ENCODE results near the gene NNMT.

Gene NNMT

DNA sequence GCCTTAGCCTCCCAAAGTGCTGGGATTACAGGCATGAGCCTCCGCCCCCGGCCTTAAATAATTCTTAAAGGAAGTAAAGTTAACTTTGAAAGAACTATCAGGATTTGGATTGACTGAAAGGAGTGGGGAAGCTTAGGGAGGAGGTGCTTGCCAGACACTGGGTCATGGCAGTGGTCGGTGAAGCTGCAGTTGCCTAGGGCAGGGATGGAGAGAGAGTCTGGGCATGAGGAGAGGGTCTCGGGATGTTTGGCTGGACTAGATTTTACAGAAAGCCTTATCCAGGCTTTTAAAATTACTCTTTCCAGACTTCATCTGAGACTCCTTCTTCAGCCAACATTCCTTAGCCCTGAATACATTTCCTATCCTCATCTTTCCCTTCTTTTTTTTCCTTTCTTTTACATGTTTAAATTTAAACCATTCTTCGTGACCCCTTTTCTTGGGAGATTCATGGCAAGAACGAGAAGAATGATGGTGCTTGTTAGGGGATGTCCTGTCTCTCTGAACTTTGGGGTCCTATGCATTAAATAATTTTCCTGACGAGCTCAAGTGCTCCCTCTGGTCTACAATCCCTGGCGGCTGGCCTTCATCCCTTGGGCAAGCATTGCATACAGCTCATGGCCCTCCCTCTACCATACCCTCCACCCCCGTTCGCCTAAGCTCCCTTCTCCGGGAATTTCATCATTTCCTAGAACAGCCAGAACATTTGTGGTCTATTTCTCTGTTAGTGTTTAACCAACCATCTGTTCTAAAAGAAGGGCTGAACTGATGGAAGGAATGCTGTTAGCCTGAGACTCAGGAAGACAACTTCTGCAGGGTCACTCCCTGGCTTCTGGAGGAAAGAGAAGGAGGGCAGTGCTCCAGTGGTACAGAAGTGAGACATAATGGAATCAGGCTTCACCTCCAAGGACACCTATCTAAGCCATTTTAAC, at the start of gene NNMT:
TSS of gene NNMT (plus strand) at position 724 of the 929 bp plus-strand sequence. CDS start at position 882, 158 bp downstream.
- DNase-seq, result no peak

DNA sequence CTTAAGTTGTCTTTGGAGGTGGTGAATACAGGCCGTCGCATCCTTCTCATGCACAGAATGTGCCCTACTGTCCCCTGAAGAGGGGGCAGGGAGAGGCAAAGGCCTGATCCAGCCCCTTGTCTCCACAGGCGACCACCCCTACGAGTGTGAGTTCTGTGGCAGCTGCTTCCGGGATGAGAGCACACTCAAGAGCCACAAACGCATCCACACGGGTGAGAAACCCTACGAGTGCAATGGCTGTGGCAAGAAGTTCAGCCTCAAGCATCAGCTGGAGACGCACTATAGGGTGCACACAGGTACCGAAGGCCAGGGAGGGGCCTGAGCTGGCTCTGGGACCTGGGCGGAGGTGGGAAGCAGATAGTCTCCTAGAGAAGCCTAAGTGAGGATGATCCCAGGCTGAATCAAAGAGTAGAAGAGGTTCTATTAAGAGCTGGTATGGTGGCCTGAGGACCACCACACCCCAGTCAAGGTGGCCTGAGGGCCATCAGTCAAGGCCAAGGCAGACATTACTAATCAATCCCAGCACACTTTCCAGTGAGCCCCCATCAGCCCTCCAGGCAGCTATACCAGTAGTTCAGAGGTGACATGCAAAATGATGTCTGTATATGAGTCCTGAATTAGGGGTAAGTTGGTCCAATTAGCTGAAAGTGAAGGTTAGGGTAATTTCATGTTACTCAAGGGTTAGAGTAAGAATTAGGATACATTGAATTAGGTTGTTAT, 49.0 kb upstream of the NNMT start:
- DNase-seq, result no peak

DNA sequence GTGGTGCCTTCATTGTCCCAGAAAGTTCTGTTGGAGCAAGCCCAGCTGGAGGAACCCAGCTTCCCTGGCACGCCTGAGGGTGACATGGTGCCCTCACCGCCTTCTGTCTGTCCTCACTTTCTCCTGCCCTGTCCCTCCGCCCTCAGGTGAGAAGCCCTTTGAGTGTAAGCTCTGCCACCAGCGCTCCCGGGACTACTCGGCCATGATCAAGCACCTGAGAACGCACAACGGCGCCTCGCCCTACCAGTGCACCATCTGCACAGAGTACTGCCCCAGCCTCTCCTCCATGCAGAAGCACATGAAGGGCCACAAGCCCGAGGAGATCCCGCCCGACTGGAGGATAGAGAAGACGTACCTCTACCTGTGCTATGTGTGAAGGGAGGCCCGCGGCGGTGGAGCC, 46.0 kb upstream of the NNMT start:
- no peak for DNase-seq

DNA sequence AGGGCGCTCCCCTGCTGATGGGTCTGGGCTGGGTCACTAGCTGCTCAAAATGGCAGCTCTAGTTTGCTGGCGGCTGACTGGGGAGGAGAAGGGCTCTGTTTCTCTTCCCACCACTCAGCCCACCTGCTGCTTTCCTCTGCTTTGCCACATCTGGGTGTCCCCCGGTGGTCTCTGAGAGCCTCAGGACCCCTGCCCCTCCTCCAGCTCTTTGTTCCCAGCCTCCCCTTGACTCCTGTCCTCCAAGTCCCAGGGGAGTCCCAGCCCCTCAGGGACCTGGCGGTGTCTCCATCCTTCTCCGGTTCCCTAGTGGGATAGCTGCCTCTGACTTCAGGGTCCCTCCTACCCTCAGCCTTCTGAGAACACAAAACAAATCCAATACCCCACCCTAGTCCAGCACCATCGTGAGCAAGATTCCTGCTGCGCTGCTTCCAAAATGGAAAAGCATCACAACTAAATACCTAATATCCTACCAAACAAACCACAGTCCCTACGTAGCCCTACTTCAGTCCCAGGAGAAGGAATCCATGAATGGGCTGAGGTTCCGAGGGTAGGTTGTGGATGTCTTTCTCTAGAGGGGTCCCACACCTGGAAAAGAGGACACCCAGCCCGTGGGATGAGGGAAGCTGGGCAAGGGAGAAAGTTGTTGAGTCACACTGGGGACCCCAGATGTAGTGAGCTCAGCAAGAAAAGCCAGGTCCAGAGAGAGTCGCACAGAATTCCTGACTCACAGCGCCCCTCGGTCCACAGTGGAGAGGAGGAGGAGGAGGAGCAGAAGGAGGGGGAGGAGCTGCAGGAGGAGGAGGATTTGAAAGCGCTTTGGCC, 45.0 kb upstream of the NNMT start:
- DNase-seq, result no peak

DNA sequence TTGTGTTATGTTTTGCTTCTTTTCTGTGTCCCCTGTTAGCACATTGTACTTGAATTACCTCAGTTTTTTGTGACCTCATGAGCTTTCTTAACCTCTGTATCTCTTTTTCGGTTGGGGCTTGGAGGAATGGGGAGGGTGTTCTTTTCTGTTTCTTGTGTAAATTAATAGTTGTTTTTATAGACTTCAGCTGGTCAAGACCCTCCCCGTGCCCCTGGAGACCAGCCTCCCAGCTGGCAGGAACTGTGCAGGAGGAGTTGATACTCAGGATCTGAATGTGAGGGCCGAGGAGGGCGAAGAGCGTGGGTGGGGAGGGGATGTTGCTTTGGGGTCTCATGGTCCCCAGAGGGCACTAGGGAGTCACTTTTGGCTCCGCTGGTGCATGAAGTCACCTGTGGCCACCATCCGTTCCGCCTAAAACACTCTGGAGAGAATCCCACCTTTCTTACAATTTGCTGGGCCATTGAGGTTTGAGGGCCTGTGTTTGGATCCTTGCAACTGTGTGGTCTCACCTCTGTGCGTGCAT, 44.3 kb upstream of the NNMT start:
- no peak for DNase-seq

DNA sequence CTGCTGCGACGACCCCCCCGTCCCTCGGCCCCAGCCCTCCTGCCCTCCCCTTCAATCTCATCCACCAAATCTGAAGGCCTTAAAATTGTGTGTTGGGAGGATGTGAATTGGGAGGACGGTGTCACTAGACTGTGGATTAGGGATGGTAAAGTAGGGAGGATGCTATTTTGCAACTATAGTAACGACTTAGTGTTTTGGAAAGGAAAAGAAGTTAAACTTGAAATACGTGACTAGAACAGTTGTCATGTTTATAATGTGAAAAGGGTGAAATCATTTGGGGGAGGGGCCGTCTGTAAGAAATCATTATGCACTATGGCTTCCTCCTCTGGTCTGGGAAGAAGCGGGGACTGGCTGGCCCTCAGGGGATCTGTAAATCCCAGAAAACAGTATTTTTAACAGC, 43.4 kb upstream of the NNMT start:
- DNase-seq, result no peak

DNA sequence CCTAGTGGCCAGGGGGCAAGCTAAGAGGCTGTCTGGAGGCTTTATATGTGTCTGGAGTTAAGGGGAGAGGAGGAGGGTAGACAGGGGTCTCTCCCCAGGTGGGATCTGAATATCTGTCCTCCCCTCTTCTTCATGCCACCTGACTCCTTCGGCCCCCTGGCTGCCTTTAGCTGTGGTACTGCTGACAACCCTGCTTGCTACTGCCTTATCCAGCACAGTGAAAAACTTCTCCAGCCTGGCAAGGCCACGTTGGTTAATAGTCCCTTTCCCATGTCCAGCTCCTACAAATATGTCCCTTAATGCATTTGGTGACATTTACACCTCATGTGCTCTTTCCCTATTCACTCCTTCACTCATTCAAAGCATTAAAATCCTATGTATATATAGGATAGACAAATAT, 42.4 kb upstream of the NNMT start:
- DNase-seq, result no peak

DNA sequence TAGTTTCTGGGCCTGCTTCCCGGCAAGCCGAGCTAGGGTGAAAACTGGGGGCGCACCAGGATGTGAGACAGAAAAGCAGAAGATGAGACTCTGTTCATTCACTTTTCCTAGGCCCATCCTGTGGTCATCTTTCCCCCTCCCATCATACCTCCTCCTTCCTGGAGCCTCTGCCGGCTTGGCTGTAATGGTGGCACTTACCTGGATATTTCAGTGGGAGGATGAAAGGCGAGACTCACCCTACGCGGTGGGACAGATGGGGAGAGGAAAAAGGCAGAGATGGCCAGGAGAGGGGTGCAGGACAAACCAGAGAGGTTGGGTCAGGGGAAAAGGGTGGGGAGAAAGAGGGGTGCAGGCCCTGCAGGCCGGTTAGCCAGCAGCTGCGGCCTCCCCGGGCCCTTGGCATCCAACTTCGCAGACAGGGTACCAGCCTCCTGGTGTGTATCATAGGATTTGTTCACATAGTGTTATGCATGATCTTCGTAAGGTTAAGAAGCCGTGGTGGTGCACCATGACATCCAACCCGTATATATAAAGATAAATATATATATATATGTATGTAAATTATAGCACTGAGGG, 41.5 kb upstream of the NNMT start:
- DNase-seq, result no peak

DNA sequence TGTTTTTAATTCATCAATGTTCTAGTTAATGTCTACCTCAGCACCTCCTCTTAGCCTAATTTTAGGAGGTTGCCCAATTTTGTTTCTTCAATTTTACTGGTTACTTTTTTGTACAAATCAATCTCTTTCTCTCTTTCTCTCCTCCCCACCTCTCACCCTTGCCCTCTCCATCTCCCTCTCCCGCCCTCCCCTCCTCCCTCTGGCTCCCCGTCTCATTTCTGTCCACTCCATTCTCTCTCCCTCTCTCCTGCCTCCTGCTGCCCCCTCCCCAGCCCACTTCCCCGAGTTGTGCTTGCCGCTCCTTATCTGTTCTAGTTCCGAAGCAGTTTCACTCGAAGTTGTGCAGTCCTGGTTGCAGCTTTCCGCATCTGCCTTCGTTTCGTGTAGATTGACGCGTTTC, 40.9 kb upstream of the NNMT start:
- no peak for DNase-seq

DNA sequence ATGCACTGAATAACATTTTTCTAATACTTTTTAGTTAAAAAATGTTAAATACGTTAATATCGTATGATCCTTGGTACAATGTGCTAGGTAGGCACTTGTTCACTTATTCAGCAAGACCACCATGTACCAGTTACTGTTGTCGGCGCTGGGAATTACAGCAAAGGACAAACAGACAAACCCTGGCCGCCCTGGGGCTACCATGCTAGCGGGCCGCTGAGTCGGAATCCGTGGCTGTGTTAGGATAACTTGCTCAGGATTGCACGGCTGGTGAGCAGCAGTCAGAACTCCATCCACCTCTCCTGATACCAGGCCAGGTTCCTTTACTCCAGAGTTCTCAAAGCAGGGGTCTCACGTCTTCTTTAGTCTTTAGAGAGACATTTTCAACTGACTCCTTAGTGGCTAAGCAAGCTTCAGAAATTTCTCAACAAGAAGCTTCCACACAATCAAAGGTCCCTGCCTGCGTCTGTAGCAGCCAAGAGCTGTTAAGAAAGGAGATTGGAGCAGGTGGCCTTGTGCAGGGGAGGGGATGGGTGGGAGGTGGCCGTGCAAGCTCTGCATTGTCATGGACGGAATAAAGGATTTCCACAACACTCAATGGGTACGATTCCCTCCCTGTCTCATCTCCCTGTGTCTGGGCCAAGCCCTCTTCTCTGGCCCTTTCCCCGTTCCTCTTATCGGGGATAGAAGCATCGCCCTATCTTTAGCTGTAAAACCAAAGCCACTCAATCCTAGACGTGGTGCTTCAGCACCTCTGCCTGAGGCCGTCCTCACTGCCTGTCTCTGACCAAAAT, 39.8 kb upstream of the NNMT start:
- no peak for DNase-seq

DNA sequence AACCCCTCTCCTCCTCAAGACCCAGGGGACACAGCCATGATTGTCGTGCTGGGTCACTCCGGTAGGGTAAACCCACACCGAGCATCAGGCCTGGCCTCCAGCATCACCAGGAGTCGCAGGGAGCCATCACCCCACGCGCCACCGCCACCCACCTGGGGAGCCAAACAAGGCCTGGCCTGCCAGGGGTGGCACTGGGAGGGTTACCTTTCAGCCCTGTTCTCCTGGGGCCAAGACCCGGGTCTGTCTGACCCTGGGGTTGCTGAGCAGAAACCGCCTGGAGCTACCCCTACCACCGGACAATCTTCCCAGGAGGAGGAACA, 39.3 kb upstream of the NNMT start:
- no peak for DNase-seq

DNA sequence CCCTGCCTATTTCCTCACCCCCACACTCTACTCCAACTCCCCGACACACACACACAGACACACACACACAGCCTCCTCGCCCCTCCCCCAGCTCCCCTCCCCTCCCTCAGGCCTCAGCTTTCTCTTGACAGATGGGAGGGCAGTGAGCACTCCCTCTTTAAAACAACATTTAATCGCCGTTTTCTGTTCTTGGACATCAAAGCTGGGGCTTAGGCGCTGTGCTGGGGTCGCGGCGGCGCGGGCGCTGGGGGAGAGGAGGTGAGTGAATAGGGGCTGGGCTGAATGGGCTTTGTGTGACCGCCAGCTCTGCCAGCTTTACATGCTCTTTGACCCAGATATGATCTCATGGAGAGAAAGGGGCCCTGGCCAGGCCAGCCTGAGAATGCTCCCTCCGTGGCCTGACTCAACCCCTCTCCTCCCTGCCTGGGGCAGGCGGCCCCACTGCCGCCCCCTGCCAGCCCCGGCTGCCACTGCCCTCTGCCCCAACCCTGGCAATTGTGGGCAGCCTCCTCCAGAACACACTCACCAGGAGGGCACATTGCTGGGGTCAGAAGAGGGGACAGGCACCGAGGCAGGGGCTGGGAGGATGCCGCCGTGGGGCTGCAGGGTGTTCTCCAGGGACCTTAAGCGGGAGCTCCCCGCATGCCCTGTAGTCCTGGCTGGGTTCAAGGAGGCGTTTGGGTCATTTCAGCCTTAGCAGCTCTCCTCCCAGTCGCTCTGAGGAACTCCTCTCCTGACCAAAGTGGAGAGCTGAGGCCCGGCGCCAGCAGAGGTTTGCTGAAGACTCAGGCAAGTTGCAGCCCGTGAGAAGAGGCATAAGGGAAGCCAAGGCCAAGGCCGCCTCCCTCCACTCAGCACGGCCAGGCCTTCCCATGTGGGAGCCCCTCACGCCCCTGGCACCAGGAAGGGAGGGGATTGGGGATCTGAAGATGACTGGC, 38.3 kb upstream of the NNMT start:
- no peak for DNase-seq

DNA sequence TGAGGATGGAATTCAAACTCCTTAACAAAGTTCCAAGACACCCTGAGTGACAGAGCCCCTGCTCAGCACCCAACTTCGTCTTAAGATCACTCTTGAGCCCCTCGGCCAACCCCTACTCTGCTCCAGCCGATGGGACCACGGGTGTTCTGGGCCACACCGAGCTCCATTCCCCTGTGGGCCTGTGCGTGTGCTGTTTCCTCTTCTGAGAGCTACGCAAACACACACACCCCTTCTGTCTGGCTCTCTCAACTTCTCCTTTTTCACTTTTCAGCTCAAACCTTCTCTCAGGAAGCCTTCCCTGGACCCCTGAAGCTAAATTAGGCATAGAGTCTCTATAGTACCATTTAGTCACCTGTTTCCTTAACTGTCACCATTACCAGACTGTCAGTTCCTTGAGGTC, 37.5 kb upstream of the NNMT start:
- no peak for DNase-seq

DNA sequence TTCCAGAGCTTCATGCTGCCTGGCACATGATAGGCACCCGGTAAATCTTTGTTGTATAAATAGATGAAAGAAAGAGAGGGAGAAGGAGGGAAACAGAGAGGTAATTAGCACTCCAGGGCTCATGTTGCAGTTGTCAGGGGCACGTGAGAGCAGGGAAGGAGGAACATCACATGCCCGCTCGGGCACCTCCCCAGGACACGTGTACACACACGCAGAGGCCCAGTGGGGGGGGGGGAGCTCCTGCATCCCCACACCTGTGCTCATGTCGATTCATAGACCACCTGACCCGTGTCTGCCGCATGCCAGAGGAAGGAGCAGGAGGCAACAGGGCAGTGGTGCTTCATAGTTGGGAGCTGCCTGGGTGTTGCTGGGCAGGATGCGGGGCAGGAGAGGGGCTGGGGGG, 37.1 kb upstream of the NNMT start:
- DNase-seq, result no peak

DNA sequence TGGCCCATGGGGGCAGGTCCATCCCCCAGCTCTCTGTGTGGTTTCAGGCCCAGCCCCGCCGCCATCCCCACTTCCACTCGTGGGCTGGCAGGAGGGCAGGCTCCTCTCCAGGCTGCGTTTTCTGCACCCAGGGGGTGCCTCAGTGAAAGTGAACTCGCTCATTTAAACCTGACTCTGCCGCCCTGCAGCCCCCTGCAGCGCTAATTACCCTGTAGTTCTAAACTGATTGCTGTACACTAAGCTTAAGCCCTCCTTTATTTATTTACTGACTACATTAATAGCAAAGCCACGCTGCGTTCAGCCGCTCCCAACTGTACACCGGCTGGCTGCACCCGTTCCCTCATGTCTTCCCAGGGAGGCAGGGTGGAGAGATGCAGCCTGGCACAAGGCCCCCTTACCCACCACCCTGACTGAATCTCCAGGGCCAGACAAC, 36.6 kb upstream of the NNMT start:
- DNase-seq, result no peak

DNA sequence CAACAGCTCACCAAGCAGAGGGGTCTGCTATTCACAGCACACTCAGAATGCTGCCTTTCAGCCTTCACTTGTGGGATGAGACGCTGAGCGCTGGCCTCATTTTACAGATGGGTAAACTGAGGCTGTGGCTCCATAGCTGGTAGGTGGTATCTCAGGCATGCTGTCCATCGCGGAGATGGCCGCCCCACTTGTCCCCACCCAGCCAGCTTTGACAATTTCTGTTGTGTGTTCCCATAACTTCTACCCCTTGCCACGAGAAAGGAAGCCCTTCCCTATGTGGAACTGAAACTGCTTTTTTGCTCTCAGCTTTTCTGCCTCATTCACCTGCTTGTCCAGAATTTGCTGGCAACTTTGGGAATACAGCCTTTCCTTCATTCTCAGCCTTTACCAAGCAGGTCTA, 36.1 kb upstream of the NNMT start:
- DNase-seq, result no peak

DNA sequence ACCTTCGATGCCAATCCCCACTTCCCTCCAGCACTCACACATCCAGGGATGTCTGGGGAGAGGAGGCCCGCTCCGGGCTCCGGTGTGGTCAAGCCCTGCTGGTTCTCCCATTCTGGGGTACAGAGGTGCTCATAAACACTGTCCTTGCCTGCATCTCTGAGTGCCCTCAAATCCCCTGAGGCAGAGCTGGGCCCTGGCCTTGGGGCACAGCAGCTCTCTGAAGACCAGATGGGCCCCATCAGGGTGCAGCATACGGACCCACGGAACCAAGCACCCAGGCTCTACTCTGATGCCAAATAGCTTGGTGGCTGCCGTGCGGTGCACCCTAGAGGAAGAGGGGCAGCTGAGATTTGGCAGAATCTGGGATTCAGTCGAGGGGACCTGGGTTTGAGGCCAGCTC, 35.7 kb upstream of the NNMT start:
- no peak for DNase-seq

DNA sequence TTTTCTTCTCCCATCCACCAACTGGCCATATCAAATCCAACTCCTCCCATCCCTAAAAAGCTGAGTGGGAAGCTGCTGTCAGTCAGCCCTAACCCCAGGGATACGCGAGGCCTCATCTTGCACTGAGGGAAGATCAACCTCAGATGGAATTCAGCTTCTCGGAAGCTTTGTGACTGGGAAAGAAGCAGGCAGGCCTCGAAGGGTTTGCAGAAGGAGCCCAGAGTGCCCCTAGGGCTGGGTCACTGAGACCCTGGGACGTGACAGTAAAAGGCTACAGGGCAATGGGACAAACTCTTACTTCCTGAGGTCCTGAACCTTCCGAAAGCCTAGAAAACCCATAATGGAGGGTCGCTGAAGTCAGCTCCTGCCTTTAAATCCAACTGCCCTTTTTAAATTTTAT, 34.4 kb upstream of the NNMT start:
- DNase-seq, result no peak

DNA sequence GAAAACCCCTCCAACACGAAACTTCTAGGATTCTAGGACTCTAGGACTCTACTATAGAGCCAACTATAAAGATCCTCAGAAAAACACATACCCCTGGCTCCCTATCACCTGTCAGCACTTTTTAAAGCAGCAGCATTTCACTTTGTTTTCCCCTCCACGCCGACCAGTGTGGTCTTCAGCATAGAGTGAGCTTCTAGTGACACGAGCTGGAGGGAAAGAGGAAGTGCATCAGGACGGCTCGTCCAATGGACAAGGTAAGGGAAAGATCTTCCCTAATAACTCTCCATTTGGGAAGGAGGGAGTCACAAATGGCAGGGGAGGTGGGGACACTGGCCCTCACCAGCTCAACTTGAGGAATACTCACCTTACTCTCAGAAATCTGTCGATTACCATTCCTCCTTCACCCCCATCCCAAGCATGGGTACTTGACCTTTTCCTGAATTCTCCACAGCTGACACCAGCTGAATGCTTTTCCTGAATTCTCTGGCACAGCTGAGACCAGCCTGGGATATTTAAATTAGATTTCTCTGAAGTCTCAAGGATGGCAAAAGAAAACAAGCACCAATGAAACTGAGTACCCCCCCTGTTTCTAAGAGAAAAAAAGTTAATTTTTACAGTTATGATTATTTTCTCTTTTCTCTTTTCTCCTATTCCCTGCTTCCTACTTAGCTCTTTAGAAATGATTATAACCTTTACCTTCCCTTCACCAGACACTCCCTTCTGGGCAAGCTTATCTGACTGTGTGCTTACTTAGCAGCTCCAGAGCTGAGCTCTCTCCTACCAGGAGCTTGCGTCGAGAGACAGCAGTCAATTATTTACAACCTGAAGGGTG, 33.3 kb upstream of the NNMT start:
- DNase-seq, result no peak

Measured in activated CD8-positive, alpha-beta memory T cell treated with anti-CD3 and anti-CD28 coated beads for 24 hours (primary cell).